ENCODE results near the gene CHMP5. TPM values are rescaled to one million over a fixed set of nuclear protein-coding genes. Genes with fewer than 3 reads are reported as not detected.

Gene CHMP5
- total RNA-seq, 3 donors from 2014 or later (not counting 1 experiment from before 2014, with no cell fraction given): 21.3 to 24.5 (median 24.0) TPM

- H3K4me3 ChIP-seq (ENCODE audit: low read length): no peak overlapping the region
Measured at GRCh38 chr9:33236571-33236970, 28.3 kb upstream of the CHMP5 start.

GRCh38 chr9:33239921-33240320, 24.9 kb upstream of the CHMP5 start, which contains the start of gene SPINK4:
TSS of gene SPINK4 (plus strand) at chr9:33240167. CDS start at chr9:33240209, 42 bp downstream.
- H3K36me3 ChIP-seq (ENCODE audit: control insufficient read depth, insufficient read depth, low read length): no peaks in the 10 kb centered on the region
- Mint-ChIP-seq H3K27ac (no peak within 1 kb of the TSS), H3K4me3 (no peak within 1 kb of the TSS), H3K36me3 (no peaks in the 10 kb centered on the region), H3K4me1 (no peaks in the 10 kb centered on the region), H3K27me3 (ENCODE audit: low read depth in 2 of 2) (peaks cover 0 to 17% of the 10 kb centered on the region in 2 donors), H3K9me3 (no peaks in the 10 kb centered on the region)
- H3K9me3 ChIP-seq (ENCODE audit: control insufficient read depth, insufficient read depth, low read length): no peaks in the 10 kb centered on the region
- intact Hi-C loops (cut with micrococcal nuclease): no loop called here
- DNase-seq: no peak
- H3K27me3 ChIP-seq (ENCODE audit: control insufficient read depth, insufficient read depth, low read length): no peaks in the 10 kb centered on the region
- TF ChIP-seq CTCF (IDR thresholded peaks at IDR 0.05): no peak
- peak in 1 of 3 donors; percentile 43 for ATAC-seq
- WGBS (ENCODE audit: insufficient coverage): 44% methylated on average over 6 of the region's 7 CpGs
- no peak within 1 kb of the TSS for H3K27ac ChIP-seq (ENCODE audit: low read length)
- H3K4me3 ChIP-seq (ENCODE audit: low read length): no peak within 1 kb of the TSS
- no peaks in the 10 kb centered on the region for H3K4me1 ChIP-seq (ENCODE audit: control insufficient read depth, insufficient read depth, low read length)

More at GRCh38 chr9:33236571-33236970, 28.3 kb upstream of the CHMP5 start:
- H3K27me3 ChIP-seq (ENCODE audit: control insufficient read depth, insufficient read depth, low read length): no peaks in the 10 kb centered on the region
- DNase-seq: no peak
- intact Hi-C loops (cut with micrococcal nuclease): no loop called here
- no peak overlapping the region for H3K27ac ChIP-seq (ENCODE audit: low read length)
- Mint-ChIP-seq H3K27ac (no peak overlapping the region), H3K4me3 (no peak overlapping the region), H3K36me3 (no peaks in the 10 kb centered on the region), H3K9me3 (no peaks in the 10 kb centered on the region), H3K27me3 (ENCODE audit: low read depth in 2 of 2) (peaks cover 5 to 18% of the 10 kb centered on the region in 2 donors), H3K4me1 (no peaks in the 10 kb centered on the region)
- no peaks in the 10 kb centered on the region for H3K36me3 ChIP-seq (ENCODE audit: control insufficient read depth, insufficient read depth, low read length)
- H3K4me1 ChIP-seq (ENCODE audit: control insufficient read depth, insufficient read depth, low read length): no peaks in the 10 kb centered on the region
- WGBS (ENCODE audit: insufficient coverage): 90% methylated on average over 3 of the region's 3 CpGs
- H3K9me3 ChIP-seq (ENCODE audit: control insufficient read depth, insufficient read depth, low read length): no peaks in the 10 kb centered on the region
- no peak for ATAC-seq
- no peak for TF ChIP-seq CTCF (IDR thresholded peaks at IDR 0.05)

GRCh38 chr9:33241298-33241697, 23.6 kb upstream of the CHMP5 start:
- Mint-ChIP-seq H3K36me3 (no peaks in the 10 kb centered on the region), H3K9me3 (no peaks in the 10 kb centered on the region), H3K27ac (no peak overlapping the region), H3K27me3 (ENCODE audit: low read depth in 2 of 2) (peaks cover 0 to 11% of the 10 kb centered on the region in 2 donors), H3K4me3 (no peak overlapping the region), H3K4me1 (no peaks in the 10 kb centered on the region)
- intact Hi-C loops (cut with micrococcal nuclease): no loop called here
- no peaks in the 10 kb centered on the region for H3K9me3 ChIP-seq (ENCODE audit: control insufficient read depth, insufficient read depth, low read length)
- H3K27ac ChIP-seq (ENCODE audit: low read length): no peak overlapping the region
- no peak for DNase-seq
- H3K36me3 ChIP-seq (ENCODE audit: control insufficient read depth, insufficient read depth, low read length): no peaks in the 10 kb centered on the region
- WGBS (ENCODE audit: insufficient coverage): 77% methylated on average over 4 of the region's 5 CpGs
- TF ChIP-seq CTCF (IDR thresholded peaks at IDR 0.05): no peak
- H3K4me1 ChIP-seq (ENCODE audit: control insufficient read depth, insufficient read depth, low read length): no peaks in the 10 kb centered on the region
- no peaks in the 10 kb centered on the region for H3K27me3 ChIP-seq (ENCODE audit: control insufficient read depth, insufficient read depth, low read length)
- ATAC-seq: no peak
- H3K4me3 ChIP-seq (ENCODE audit: low read length): no peak overlapping the region

- no peak for TF ChIP-seq CTCF (IDR thresholded peaks at IDR 0.05)
- Mint-ChIP-seq H3K9me3 (no peaks in the 10 kb centered on the region), H3K27ac (no peak overlapping the region), H3K4me3 (no peak overlapping the region), H3K27me3 (ENCODE audit: low read depth in 2 of 2) (peaks cover 0 to 8% of the 10 kb centered on the region in 2 donors), H3K4me1 (no peaks in the 10 kb centered on the region), H3K36me3 (no peaks in the 10 kb centered on the region)
- Histone ChIP-seq H3K27ac (ENCODE audit: low read length) (no peak overlapping the region), H3K4me1 (ENCODE audit: control insufficient read depth, insufficient read depth, low read length) (no peaks in the 10 kb centered on the region), H3K36me3 (ENCODE audit: control insufficient read depth, insufficient read depth, low read length) (no peaks in the 10 kb centered on the region), H3K9me3 (ENCODE audit: control insufficient read depth, insufficient read depth, low read length) (no peaks in the 10 kb centered on the region), H3K4me3 (ENCODE audit: low read length) (no peak overlapping the region), H3K27me3 (ENCODE audit: control insufficient read depth, insufficient read depth, low read length) (no peaks in the 10 kb centered on the region)
- WGBS (ENCODE audit: insufficient coverage): 84% methylated on average over 5 of the region's 6 CpGs
- ATAC-seq (no peak), DNase-seq (no peak)
- intact Hi-C loops (cut with micrococcal nuclease): no loop called here
Measured at GRCh38 chr9:33242609-33243134, 22.2 kb upstream of the CHMP5 start.
